Measurements from ENCODE around the gene NKAIN4.

GRCh38 chr20:63234693-63235398 is 19.4 kb downstream of the NKAIN4 start:
- TF ChIP-seq CTCF (conservative IDR thresholded peaks at IDR 0.05; ENCODE audit: low read depth in 2 of 2) (peak; percentile 51 to 53), EZH2 (IDR thresholded peaks at IDR 0.05; ENCODE audit: low read depth, unreplicated experiment) (no peak), EZH2phosphoT487 (IDR thresholded peaks at IDR 0.05; ENCODE audit: unreplicated experiment) (no peak), POLR2AphosphoS5 (IDR thresholded peaks at IDR 0.05; ENCODE audit: low read depth) (no peak), CREB1 (CRISPR knock-in tag; IDR thresholded peaks at IDR 0.05; ENCODE audit: low read depth) (no peak), REST (IDR thresholded peaks at IDR 0.05; ENCODE audit: unreplicated experiment) (no peak), JUNB (IDR thresholded peaks at IDR 0.05; ENCODE audit: unreplicated experiment) (no peak), STAT1 (IDR thresholded peaks at IDR 0.05; ENCODE audit: unreplicated experiment) (no peak), ZNF462 (CRISPR knock-in tag; IDR thresholded peaks at IDR 0.05) (no peak), ETS1 (IDR thresholded peaks at IDR 0.05) (no peak), ZNF114 (CRISPR knock-in tag; IDR thresholded peaks at IDR 0.05) (no peak), ZNF331 (CRISPR knock-in tag; IDR thresholded peaks at IDR 0.05; ENCODE audit: low read depth) (no peak), NANOG (IDR thresholded peaks at IDR 0.05; ENCODE audit: borderline replicate concordance) (no peak)
